H7 (cell line): ENCODE results near the gene MAN1A2. TPM values are rescaled to one million over a fixed set of nuclear protein-coding genes. Genes with fewer than 3 reads are reported as not detected.
"Not testable (repeated sequence)": the region's sequence is repeated elsewhere in the genome, so short reads cannot be mapped to it uniquely, and the experiment has no call there.

Source experiments
- DNase-seq: peaks from one replicate; pipeline ENCODE4 v3.0.0; 2012
- H3K27me3 ChIP-seq: 2 replicates; pipeline ENCODE4 v1.6.0; 2011; ENCODE audit warnings: mild to moderate bottlenecking, low read length; ENCODE audit not compliant: control insufficient read depth, insufficient read depth
- H3K36me3 ChIP-seq: replicated peaks from 2 replicates; pipeline ENCODE4 v1.5.1; 2011; ENCODE audit warnings: low read length; ENCODE audit not compliant: control insufficient read depth, insufficient read depth
- H3K4me3 ChIP-seq: 2 replicates; pipeline ENCODE4 v1.5.1; 2011; ENCODE audit warnings: low read depth, mild to moderate bottlenecking, control low read depth, low read length, moderate library complexity; ENCODE audit not compliant: insufficient read depth
- total RNA-seq: library from RNA; depleted of rRNA; stranded (reverse); fragments of >200 nt; shearing (Covaris generic); gene quantifications from 2 replicates; pipeline ENCODE4 v1.2.3, GENCODE V29; 2014

MAN1A2 gene
- total RNA-seq, 1 experiment from 2014 or later = 16.0 TPM

DNA sequence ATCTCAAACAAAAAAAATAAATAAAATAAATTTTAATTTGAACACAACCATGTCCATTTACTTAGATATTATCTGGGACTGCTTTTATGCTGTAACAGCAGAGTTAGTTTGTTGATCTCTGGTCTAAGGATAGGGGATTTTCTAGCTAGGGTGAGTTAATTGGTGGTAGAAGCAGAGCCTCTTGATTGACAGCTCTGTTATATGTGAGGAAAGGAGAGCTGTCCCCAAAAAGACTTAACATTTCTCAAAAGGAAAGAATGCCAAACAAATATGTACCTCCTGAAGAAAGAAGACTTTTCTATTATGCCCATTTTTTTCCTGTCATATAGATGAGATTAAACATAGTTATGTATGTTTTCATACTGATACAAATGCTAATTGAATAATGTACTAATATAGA lies 37.8 kb downstream of the MAN1A2 start:
- no peaks in the 10 kb centered on the region for H3K36me3 ChIP-seq
- no peak for DNase-seq
- H3K4me3 ChIP-seq = no peak overlapping the region
- no peaks in the 10 kb centered on the region for H3K27me3 ChIP-seq

DNA sequence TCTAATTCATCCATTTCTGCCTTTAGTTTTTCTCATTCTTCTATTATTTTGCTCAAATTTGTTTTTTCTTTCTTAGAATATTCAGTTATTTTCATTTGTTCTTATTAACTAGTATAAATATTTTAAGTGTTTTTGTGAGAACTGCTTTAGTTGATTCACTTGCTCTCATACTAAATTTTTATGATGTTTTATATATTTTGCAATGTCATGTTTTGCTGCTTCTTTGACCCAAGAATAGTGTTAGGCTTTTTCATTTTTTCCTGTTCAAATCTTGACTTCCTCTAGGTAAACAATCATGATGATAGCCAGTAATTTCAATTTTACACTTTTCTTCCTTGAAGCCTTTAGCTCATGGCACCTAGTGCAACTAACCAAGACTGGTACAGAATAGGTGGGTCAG lies 45.2 kb downstream of the MAN1A2 start:
- H3K36me3 ChIP-seq = no peaks in the 10 kb centered on the region
- no peak for DNase-seq
- H3K4me3 ChIP-seq = no peak overlapping the region
- H3K27me3 ChIP-seq = no peaks in the 10 kb centered on the region

DNA sequence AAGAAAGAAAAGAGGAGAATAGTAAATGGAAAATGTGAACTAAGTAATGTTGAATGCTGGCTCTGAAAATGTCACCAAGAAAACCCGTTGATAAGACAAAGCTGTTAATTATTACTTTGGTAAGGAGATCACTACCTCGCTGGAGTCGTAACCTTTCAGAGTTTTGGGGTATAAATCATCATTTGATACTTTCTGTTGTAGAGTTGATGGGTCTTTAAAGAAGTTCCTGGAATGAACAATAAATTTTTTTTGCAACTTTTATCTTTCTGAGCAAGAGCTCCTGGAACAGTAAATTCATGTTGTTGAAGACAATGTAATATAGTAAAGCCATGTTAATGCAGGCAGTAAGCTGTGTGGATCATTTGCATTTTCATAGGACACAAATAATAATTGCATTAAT lies 46.2 kb downstream of the MAN1A2 start:
- DNase-seq = no peak
- H3K36me3 ChIP-seq = no peaks in the 10 kb centered on the region
- H3K27me3 ChIP-seq = no peaks in the 10 kb centered on the region
- no peak overlapping the region for H3K4me3 ChIP-seq

DNA sequence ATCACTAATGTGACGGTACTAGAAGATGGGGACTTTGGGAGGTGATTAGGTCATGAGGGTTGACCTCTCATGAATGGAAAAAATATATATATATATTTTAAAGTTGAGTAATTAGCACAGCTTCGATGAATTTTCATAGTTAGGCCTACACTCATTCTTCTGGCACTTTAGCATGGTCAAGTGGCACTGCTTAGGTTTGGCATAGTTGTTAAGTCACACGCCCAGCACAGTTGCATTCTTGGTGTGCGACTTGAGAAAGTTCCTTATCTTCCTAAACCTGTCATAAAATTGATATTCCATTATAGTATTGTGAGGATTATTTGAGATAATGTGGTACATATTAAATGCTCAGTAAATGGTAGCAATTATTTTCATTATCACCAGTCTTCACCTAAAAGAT lies 47.7 kb downstream of the MAN1A2 start:
- DNase-seq = no peak
- no peaks in the 10 kb centered on the region for H3K27me3 ChIP-seq
- no peaks in the 10 kb centered on the region for H3K36me3 ChIP-seq

DNA sequence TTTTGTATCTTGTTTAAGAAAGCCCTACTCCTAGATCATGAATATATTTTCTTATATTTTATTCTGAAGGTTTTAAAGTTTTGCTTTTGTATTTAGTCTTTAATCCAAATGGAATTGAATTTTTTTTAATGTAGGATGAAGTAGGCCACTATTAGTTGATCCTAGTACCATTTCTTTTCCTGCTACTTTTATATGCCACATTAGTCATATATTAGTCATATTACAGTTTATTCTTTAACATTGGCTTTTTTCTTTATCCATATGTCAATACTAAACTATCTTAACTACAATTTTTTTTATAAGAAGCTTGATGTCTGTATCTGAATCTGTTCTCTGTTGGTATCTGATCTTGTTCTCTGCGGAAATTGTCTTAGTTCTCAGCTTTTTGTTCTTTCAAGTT lies 48.8 kb downstream of the MAN1A2 start:
- DNase-seq = no peak
- H3K4me3 ChIP-seq = no peak overlapping the region
- no peaks in the 10 kb centered on the region for H3K27me3 ChIP-seq
- H3K36me3 ChIP-seq = no peaks in the 10 kb centered on the region

More for the DNA sequence above, 47.7 kb downstream of the MAN1A2 start:
- H3K4me3 ChIP-seq = no peak overlapping the region

DNA sequence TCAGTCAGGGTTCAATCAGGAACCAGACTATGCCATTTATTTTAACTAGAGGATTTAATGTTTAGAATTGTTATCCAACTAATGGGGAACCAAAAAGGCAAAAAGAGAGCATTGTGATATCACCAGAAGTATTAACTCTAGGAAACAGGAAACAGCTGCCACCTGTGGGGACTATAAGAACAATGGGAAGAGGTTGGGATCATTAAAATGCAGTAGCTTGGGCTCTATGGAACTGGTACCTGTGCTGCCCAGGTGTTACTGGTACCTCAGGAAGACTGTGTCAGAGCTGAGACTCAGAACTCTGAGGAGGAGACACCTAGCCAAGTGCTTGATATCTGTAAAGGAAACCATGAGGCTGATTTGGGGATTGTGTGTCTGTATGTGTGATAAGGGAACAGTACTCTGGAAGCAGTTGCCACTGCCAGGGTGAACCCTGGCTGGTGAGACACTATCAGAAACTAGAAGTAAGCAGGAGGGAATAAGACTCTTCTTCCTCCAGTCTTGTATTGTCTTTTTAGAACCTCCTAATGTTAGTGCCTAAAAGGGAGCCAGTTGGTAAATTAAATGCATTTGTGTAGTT lies 49.4 kb downstream of the MAN1A2 start:
- Histone ChIP-seq H3K4me3 (no peak overlapping the region), H3K36me3 (no peaks in the 10 kb centered on the region), H3K27me3 (no peaks in the 10 kb centered on the region)
- peak; percentile 11 for DNase-seq

DNA sequence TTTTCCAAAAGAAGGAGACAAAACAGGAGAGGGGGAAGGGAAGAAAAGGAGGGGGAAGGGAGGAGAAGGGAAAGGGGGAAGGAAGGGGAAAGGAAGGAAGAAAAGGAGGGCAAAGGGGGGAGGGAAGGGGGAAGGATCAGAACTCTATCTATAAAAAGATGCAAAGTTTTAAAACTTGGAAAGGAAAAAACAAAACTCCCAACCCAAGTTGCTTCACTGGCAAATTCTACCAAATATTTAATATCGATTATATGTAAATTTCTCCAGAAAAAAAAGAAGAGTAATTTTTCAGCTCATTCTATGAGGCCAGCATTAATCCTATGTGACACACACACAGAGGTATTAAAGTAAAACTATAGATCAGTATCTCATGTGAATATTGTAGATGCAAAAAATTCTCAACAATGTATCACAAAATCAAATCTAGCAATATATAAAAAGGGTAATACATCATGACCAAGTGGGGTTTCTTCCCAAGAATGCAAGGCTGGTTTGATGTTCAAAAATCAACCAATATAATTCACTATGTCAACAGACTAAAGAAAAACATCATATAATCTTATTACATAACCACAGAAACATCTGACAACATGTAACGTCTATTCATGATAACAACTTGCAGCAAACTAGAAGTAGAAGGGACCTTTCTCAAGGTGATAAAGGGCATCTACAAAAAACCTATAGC lies 57.9 kb downstream of the MAN1A2 start:
- Histone ChIP-seq H3K4me3 (no peak overlapping the region), H3K27me3 (no peaks in the 10 kb centered on the region), H3K36me3 (no peaks in the 10 kb centered on the region)
- DNase-seq = no peak

DNA sequence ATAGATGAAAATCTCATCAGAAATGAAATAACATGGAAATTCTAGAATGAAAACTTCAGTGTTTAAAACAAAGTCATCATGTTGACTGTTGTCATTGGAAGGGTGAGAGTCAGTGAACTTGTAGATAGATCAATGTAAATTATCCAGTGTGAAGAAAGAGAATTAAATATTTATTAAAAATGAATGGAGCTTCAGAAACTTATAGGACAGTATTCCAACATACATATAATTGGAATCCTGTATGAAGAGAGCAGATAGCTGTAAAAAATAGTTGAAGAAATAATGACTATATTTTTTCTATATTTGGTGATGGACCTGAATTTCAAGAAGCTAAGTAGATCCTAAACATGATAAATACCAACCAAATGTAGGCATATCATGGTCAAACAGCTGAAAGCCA lies 60.0 kb downstream of the MAN1A2 start:
- H3K4me3 ChIP-seq = no peak overlapping the region

DNA sequence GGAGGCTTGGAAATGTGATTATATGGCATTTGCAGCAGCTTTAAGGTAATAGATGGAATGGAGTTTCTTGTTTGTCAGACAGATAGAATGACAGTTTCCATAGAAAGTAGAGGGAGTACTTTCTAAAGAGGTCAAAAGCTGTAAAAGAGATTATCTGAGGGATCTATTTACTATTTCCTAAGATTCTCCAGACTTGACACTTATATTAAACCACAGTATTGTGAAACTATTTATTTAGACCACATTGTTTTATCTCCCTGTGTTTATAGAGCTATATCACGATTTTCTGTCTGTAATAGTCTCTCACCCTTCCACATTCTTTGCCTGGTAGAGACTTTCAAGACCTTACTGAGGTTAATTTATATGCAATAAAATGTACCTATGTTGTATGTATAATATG lies 66.7 kb downstream of the MAN1A2 start:
- Histone ChIP-seq H3K27me3 (no peaks in the 10 kb centered on the region), H3K36me3 (no peaks in the 10 kb centered on the region), H3K4me3 (no peak overlapping the region)
- DNase-seq = no peak

More for the DNA sequence above, 60.0 kb downstream of the MAN1A2 start:
- Histone ChIP-seq H3K36me3 (no peaks in the 10 kb centered on the region), H3K27me3 (no peaks in the 10 kb centered on the region)
- DNase-seq = no peak

DNA sequence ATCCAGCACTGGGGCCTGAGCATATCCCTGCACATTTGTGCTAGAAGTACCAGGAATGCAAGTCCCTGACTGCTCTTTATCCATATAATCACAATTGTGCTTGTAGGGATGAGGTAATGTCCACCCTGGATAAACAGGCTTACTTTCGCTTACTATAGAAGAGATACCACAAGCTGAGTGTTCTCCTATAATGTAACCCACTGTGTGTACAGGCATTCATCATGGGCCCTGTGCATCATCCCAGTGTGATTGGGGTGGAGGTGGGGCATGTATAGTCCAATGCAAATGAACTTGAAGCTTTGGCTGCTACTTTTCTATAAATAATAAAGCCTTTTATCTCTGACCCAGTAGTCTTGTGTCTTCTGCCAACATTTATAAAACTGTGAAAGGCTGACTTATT lies 69.3 kb downstream of the MAN1A2 start:
- Histone ChIP-seq H3K4me3 (no peak overlapping the region), H3K27me3 (no peaks in the 10 kb centered on the region), H3K36me3 (no peaks in the 10 kb centered on the region)
- no peak for DNase-seq

DNA sequence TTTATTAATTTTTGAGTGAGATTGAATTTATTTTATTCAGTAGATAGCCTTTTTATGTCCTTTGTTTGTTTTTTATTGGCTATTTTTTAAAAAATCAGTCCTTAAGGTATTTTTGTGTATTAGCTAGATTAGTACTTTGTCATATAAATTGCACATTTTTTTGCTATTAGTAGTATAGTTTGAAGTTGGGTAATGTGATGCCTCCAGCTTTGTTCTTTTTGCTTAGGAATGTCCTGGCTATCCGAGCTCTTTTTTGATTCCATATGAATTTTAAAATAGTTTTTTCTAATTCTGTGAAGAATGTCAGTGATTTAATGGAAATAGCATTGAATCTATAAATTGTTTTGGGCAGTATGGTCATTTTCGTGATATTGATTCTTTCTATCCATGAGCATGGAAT lies 80.4 kb downstream of the MAN1A2 start:
- no peak overlapping the region for H3K4me3 ChIP-seq
- no peaks in the 10 kb centered on the region for H3K36me3 ChIP-seq
- no peaks in the 10 kb centered on the region for H3K27me3 ChIP-seq
- no peak for DNase-seq

DNA sequence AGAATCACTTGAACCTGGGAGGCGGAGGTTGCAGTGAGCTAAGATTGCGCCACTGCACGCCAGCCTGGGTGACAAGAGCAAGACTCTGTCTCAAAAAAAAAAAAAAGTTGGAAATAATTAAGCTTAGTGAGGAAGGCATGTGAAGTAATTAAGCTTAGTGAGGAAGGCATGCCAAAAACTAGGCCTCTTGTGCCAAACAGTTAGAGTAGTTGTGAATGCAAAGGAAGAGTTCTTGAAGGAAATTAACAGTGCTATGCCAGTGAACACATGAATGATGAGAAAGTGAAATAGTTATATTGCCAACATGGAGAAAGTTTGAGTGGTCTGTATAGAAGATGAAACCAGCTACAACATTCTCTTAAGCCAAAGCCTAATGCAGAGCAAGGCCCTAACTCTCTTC lies 85.0 kb downstream of the MAN1A2 start:
- no peak overlapping the region for H3K4me3 ChIP-seq
- no peaks in the 10 kb centered on the region for H3K36me3 ChIP-seq
- H3K27me3 ChIP-seq = no peaks in the 10 kb centered on the region
- DNase-seq = no peak

DNA sequence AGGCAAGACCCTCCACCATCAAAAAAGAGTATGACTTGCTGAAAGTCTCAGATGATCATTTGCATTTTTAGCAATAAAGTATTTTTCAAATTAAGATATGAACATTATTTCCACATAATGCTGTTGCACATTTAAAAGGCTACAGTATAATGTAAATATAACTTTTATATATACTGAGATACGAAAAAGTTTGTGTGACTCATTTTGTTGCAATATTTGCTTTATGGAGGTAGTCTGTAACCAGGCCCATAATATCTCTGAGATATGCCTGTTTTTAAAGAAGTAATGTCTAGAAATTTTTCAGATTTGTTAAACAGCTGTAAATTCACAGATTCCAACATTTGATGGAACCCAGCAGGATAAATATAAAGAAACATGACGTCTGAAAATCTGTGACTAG lies 86.7 kb downstream of the MAN1A2 start:
- H3K4me3 ChIP-seq = no peak overlapping the region
- DNase-seq = no peak
- no peaks in the 10 kb centered on the region for H3K36me3 ChIP-seq
- H3K27me3 ChIP-seq = no peaks in the 10 kb centered on the region

DNA sequence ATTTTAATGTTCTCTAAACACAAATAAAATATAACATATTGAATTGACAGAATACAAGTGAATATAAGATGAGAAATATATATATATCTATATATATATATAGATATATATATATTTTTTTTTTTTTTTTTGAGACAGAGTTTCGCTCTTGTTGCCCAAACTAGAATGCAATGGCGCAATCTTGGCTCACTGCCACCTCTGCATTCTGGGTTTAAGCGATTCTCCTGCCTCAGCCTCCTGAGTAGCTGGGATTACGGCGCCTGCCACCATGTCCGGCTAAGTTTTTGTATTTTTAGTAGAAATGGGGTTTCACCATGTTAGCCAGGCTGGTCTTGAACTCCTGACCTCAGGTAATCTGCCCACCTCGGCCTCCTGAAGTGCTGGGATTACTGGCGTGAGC lies 91.2 kb downstream of the MAN1A2 start:
- not testable (repeated sequence) for H3K27me3 ChIP-seq, H3K4me3 ChIP-seq, DNase-seq, H3K36me3 ChIP-seq

DNA sequence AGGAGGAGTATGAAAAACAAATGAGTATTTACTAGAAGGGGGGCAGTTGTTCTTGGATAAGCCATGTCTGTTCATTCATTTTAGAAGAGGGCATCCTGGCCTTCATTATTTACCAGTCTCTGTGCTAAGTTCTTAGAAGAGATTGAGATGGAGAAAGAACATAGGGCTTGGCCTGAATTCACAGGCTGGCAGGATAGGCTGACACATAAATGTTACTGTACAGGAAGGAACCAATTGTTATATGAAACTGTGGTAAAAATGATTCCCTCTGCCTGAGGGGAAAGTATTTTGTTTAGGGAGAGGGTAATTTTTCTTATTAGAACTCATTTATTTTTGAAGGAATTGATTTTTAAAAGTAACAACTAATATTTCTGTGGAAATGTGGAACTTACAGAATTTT lies 99.5 kb downstream of the MAN1A2 start:
- Histone ChIP-seq H3K27me3 (no peaks in the 10 kb centered on the region), H3K36me3 (no peaks in the 10 kb centered on the region), H3K4me3 (no peak overlapping the region)
- no peak for DNase-seq

DNA sequence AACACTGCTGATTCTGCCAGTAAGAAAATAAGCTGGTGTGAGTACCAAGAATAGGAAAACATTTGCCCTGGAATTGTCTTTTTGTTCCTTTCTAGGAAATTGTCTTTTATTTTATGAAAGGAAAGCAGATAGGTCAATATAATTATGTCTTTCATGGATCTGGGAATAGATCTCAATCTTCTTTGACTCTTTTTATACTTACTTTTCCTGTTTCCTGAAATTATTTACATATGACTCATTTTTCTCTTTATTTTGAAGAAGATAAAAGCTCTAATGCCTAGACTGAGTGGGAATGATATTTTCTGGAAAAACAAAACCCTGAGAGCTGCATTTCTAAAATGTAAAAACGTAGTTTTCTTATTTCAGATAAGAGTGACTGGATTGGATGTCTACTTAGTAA lies 100.1 kb downstream of the MAN1A2 start:
- no peaks in the 10 kb centered on the region for H3K27me3 ChIP-seq
- H3K4me3 ChIP-seq = no peak overlapping the region
- no peak for DNase-seq
- H3K36me3 ChIP-seq = no peaks in the 10 kb centered on the region
